Left renal pelvis (tissue), 4 donors: ENCODE results near the gene SMG7. TPM values are rescaled to one million over a fixed set of nuclear protein-coding genes. Genes with fewer than 3 reads are reported as not detected.

Source experiments
- DNase-seq, 4 donors: peaks; one replicate each; pipeline ENCODE4 v3.0.0-alpha.2; 2013; ENCODE audit warnings: low read depth in 4 of 4, low spot score in 3 of 4
- polyA plus RNA-seq, 4 donors: library from polyadenylated mRNA; unstranded; fragments of 120-200 nt; gene quantifications; one replicate each; pipeline ENCODE4 v1.2.1, GENCODE V29; 2013; ENCODE audit not compliant: insufficient read length in 4 of 4

SMG7 gene
- polyA plus RNA-seq, 4 donors, result 40.0 to 78.8 (median 74.3) TPM

GRCh38 chr1:183559061-183559460 is 86.8 kb downstream of the SMG7 start:
- no peak for DNase-seq

DNA sequence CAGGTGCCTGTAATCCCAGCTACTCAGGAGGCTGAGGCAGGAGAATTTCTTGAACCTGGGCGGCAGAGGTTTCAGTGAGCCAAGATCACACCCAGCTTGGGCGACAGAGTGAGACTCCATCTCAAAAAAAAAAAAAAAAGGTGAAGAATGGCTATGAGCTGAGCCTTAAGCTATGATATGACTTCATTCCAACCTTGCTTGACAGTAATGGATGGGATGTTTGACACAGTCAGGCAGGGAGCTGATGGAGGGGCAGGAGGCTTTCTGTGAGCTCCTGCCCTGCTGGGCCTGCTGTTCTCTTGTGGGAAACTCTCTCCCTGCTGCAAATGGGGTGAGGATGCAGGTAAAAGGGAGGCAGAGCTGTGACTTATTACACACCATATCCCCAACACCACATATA is 90.4 kb downstream of the SMG7 start:
- DNase-seq, result no peak

GRCh38 chr1:183565261-183565660 is 93.0 kb downstream of the SMG7 start:
- DNase-seq, result no peak

DNA sequence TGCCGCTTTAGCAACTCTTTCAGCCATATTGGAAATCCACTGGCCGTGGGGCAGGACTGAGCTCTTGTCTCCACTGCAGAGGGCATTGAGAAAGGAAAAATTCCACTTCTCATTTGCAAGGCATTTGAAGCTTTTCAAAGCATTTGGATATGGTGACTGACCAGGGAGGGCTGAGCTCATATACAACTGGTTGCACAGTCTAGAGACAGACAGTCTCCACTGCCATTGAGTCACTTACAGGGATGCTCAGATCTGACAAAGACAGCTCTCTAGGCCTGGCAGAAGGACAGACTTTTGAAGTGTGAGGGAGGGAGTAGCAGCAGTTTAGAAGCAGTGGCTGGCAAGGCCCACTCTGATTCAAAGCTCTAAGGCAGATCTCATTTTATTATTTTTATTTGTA is 93.7 kb downstream of the SMG7 start:
- no peak for DNase-seq

DNA sequence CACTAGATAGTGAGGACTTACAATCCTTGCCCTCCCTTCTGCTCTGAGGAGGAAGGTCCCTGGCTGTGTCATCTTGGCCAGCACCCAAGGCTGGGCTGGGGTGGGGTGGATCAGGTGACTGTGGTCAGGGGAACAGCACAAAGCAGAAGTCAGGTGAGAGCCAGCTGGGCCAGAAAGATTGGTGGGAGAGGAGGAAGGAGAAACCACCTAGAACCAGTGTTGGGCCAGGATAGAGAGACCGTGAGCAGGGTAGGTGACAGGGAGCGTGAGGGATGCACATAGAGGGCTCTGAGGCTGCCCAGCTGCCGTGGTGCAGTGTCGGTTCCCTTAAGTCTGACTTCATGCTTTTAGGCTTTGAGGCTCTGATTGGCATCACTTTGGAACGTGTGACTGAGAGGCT is 95.3 kb downstream of the SMG7 start:
- no peak for DNase-seq

- DNase-seq, result no peak
Measured at GRCh38 chr1:183568176-183569021, 96.1 kb downstream of the SMG7 start.

GRCh38 chr1:183569141-183569540 is 96.8 kb downstream of the SMG7 start:
- DNase-seq, result no peak

DNA sequence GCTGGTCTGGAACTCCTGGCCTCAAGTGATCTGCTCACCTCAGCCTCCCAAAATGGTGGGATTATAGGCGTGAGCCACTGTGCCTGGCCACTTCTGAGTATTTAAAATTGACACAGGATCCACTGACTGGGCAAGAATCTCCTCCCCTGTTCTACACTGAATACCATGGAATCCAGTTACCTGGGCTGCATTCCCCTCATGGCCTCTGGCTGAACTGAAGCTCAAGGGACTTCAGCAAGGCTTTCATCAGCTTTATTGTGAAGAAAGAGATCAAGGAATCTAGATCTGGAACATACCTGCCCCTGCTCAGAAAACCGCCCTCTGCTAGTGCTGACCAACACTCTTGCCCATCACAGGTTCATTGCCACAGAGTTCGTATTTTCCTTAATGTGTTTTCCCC is 97.5 kb downstream of the SMG7 start:
- DNase-seq, result no peak

- no peak for DNase-seq
Measured at GRCh38 chr1:183570451-183570850, 98.2 kb downstream of the SMG7 start.

DNA sequence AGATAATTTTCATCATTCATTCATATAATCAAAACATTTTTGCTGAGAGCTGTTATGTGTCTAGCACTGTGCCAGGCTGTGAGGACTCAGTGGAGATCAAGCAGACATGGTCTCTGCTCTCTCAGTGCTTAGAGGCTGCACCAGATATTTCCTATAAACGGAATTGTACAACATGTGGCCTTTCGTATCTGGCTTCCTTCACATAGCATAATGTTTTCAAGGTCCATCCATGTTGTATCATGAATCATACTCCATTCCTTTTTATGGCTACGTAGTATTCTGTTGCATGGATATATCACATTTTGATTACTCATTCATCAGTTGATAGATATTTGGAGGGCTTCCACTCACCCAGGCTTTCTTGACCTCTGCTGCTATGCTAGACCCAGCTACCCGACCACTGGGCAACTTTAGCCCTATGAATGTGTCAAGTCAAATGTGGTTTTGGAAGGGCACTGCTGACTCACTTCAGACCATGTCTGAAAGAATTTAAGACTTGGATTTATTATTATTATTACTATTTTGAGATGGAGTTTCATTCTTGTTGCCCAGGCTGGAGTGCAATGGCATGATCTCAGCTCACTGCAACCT is 99.5 kb downstream of the SMG7 start:
- no peak for DNase-seq

DNA sequence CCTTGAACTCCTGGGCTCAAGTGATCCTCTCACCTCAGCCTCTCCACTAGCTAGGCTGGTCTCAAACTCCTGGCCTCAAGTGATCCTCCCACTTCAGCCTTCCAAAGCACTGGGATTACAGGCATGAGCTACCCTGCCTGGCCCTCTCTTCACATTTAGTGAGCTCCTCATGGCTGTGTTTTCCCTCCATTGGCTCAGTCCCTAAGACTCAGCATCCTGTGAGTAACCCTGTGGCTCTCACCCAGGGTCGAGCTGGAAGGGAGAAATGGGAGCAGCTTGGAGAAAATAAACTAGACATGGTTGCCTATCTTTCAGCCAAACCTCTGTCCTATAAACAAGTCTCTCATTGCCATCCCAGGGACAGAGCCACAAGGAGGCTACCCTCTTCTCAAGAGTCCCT is 100.4 kb downstream of the SMG7 start:
- DNase-seq, result no peak

- no peak for DNase-seq
Measured at GRCh38 chr1:183575606-183576005, 103.3 kb downstream of the SMG7 start.

- no peak for DNase-seq
Measured at GRCh38 chr1:183576537-183576936, 104.2 kb downstream of the SMG7 start.

- no peak for DNase-seq
Measured at GRCh38 chr1:183577897-183578465, 105.7 kb downstream of the SMG7 start.

- DNase-seq, result no peak
Measured at GRCh38 chr1:183578856-183579255, 106.6 kb downstream of the SMG7 start.

GRCh38 chr1:183580281-183580682 is 108.0 kb downstream of the SMG7 start:
- DNase-seq, result peak in 1 of 4 donors; percentile 32

- no peak for DNase-seq
Measured at GRCh38 chr1:183582021-183582713, 109.9 kb downstream of the SMG7 start.

DNA sequence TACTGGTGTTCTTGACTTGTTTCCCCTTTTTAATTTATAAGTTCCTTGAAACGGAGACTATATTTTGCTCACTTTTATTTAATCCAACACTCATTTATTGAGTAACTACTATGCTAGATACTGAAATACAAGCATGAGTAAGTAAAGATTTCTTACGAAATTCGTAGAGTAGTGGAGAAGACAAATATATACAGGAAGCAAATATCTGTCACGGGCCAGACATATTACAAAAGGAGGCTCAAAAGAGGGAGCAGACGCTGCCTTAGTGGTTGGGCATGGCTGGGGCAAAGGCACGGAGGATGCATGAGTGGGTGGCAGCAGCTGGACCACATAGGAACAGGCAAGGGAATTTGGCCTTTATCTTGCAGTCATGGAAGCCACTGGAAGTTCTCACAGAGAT is 111.2 kb downstream of the SMG7 start:
- no peak for DNase-seq

- DNase-seq, result no peak
Measured at GRCh38 chr1:183584147-183584546, 111.8 kb downstream of the SMG7 start.

- DNase-seq, result no peak
Measured at GRCh38 chr1:183585038-183585437, 112.7 kb downstream of the SMG7 start.

GRCh38 chr1:183586455-183586854 is 114.2 kb downstream of the SMG7 start:
- no peak for DNase-seq
